Keratinocyte (primary cell): ENCODE results near the gene SATB2.
A peak's percentile ranks its signal among the peaks of the same experiment; 100 is the strongest.

ENCODE experiments used
- CTCF ChIP-seq, 3 experiments: IDR thresholded peaks in 1 of 3; conservative IDR thresholded peaks in 1 of 3; optimal IDR thresholded peaks in 1 of 3; 2 replicates in 2 of 3; 3 replicates in 1 of 3; pipeline versions ENCODE3 to v1.5.1; 2011; ENCODE audit warnings: low read length in 3 of 3, mild to moderate bottlenecking in 3 of 3, moderate library complexity in 2 of 3, control low read depth in 1 of 3, inconsistent platforms in 1 of 3; ENCODE audit not compliant: insufficient read depth in 2 of 3; ENCODE audit errors: extremely low read depth in 1 of 3
- EZH2 ChIP-seq: IDR thresholded peaks from one replicate; pipeline ENCODE4 v1.6.1; 2012; ENCODE audit warnings: inconsistent platforms, mild to moderate bottlenecking, low read length, moderate library complexity

- TF ChIP-seq CTCF (optimal IDR thresholded peaks at IDR 0.05 in 1 of 3, IDR thresholded peaks at IDR 0.05 in 1 of 3, conservative IDR thresholded peaks at IDR 0.05 in 1 of 3; ENCODE audit: extremely low read depth in 1 of 3, insufficient read depth in 2 of 3, low read length in 3 of 3), result no peak
- TF ChIP-seq EZH2, result peak; percentile 54
Observed at GRCh38 chr2:199470361-199470671, 12.6 kb upstream of the SATB2 start.
